ENCODE results near the gene SYNPO2. TPM values are rescaled to one million over a fixed set of nuclear protein-coding genes. Genes with fewer than 3 reads are reported as not detected.
A peak's percentile ranks its signal among the peaks of the same experiment; 100 is the strongest.

Gene SYNPO2, protein sequence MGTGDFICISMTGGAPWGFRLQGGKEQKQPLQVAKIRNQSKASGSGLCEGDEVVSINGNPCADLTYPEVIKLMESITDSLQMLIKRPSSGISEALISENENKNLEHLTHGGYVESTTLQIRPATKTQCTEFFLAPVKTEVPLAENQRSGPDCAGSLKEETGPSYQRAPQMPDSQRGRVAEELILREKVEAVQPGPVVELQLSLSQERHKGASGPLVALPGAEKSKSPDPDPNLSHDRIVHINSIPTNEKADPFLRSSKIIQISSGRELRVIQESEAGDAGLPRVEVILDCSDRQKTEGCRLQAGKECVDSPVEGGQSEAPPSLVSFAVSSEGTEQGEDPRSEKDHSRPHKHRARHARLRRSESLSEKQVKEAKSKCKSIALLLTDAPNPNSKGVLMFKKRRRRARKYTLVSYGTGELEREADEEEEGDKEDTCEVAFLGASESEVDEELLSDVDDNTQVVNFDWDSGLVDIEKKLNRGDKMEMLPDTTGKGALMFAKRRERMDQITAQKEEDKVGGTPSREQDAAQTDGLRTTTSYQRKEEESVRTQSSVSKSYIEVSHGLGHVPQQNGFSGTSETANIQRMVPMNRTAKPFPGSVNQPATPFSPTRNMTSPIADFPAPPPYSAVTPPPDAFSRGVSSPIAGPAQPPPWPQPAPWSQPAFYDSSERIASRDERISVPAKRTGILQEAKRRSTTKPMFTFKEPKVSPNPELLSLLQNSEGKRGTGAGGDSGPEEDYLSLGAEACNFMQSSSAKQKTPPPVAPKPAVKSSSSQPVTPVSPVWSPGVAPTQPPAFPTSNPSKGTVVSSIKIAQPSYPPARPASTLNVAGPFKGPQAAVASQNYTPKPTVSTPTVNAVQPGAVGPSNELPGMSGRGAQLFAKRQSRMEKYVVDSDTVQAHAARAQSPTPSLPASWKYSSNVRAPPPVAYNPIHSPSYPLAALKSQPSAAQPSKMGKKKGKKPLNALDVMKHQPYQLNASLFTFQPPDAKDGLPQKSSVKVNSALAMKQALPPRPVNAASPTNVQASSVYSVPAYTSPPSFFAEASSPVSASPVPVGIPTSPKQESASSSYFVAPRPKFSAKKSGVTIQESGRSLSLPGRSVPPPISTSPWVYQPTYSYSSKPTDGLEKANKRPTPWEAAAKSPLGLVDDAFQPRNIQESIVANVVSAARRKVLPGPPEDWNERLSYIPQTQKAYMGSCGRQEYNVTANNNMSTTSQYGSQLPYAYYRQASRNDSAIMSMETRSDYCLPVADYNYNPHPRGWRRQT
- under 1 TPM; 0.13 to 0.18 TPM for total RNA-seq

GRCh38 chr4:118888666-118889311 lies at the start of gene SYNPO2:
Gene SYNPO2, plus strand, starts transcription at chr4:118888854. Its CDS starts 183 bp downstream, at chr4:118889037.
- H3K27ac Mint-ChIP-seq: no peak within 1 kb of the TSS
- CTCF ChIA-PET: interaction anchor here (0.8 to 4.6 kb wide), 7 partner anchors 24 to 150 kb away, joined by 3 to 35 read pairs (median 3); no protein-coding TSS in a partner anchor
- TF ChIP-seq, protein P1, sequence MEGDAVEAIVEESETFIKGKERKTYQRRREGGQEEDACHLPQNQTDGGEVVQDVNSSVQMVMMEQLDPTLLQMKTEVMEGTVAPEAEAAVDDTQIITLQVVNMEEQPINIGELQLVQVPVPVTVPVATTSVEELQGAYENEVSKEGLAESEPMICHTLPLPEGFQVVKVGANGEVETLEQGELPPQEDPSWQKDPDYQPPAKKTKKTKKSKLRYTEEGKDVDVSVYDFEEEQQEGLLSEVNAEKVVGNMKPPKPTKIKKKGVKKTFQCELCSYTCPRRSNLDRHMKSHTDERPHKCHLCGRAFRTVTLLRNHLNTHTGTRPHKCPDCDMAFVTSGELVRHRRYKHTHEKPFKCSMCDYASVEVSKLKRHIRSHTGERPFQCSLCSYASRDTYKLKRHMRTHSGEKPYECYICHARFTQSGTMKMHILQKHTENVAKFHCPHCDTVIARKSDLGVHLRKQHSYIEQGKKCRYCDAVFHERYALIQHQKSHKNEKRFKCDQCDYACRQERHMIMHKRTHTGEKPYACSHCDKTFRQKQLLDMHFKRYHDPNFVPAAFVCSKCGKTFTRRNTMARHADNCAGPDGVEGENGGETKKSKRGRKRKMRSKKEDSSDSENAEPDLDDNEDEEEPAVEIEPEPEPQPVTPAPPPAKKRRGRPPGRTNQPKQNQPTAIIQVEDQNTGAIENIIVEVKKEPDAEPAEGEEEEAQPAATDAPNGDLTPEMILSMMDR (IDR thresholded peaks at IDR 0.05): no peak
- POLR2A ChIA-PET: interaction anchor here (0.7 kb wide), 1 partner anchor 52 kb away, joined by 3 read pairs; no protein-coding TSS in a partner anchor
- H3K27me3 Mint-ChIP-seq: peaks cover 30% of the 10 kb centered on the region
- no peaks in the 10 kb centered on the region for H3K9me3 Mint-ChIP-seq
- ATAC-seq (peak; percentile 93), DNase-seq (peak; percentile 59)
- H3K4me3 Mint-ChIP-seq: peak within 1 kb of the TSS; percentile 76
- intact Hi-C loops (cut with micrococcal nuclease): no loop called here
- no peaks in the 10 kb centered on the region for H3K36me3 Mint-ChIP-seq (ENCODE audit: low read depth)
- H3K4me1 Mint-ChIP-seq (ENCODE audit: low read depth): peaks cover 14% of the 10 kb centered on the region

DNA sequence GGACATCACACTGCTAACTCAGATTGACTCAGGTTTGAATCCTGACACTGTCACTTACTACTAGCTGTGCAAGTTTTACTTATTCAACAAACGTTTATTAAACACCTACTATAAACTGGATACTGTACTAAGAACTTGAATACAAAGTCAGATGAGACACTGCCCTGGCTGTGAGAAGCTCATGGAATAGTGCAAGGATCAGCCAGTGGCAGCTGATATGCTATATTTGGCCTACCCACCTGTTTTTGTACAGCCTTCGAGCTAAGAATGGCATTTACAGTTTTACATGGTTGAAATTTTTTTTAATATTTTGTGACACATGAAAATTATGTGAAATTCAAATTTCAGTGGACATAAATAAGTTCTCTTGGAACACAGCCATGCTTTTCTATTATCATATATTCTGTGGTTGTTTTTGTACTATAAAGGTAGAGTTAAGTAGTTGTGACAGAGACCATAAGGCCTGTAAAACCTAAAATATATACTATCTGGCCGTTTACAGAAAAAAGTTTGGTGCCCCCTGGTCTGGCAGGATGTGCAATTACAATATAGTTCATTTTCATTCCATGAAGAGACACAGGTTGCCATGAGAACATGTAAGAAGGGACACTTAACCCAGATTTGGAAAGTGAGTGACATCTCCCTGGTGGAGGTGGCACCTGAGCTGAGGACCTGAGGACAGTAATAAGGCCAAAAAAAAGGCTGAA lies 49.3 kb upstream of the SYNPO2 start:
- Mint-ChIP-seq H3K27me3 (no peaks in the 10 kb centered on the region), H3K4me3 (no peak overlapping the region), H3K4me1 (ENCODE audit: low read depth) (peaks cover 9% of the 10 kb centered on the region), H3K36me3 (ENCODE audit: low read depth) (peaks cover 4% of the 10 kb centered on the region), H3K9me3 (no peaks in the 10 kb centered on the region), H3K27ac (no peak overlapping the region)
- TF ChIP-seq, protein P1 (IDR thresholded peaks at IDR 0.05): peak; percentile 68
- ChIA-PET CTCF (interaction anchor here (0.7 to 4.4 kb wide), 21 partner anchors 8 to 153 kb away, joined by 3 to 30 read pairs (median 4); no protein-coding TSS in a partner anchor), POLR2A (no interaction called here)
- intact Hi-C loops (cut with micrococcal nuclease): loop anchor here (1.0 kb wide), 1 partner anchor 67 kb away; no protein-coding TSS in a partner anchor
- DNase-seq: peak; percentile 43
- ATAC-seq: no peak

DNA sequence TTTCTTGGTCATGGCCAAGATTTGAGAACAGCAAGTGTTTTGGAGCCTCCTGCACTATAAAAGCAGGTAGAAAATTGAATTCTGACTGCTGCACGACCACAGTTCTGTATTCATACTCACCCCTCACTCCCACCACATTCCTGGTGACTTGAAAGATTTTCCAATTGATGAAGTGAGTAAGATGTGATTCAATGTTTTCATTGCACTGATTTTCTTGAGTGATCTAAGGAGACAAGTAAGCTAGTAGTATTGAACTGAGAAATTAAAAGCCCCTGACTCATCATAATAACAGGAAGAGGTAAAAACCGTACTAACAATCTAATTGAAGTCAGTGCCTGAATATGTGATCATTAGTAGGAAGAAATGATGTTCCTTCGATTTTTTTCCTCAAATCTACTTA lies 46.6 kb upstream of the SYNPO2 start:
- ChIA-PET POLR2A (interaction anchor here (1.8 kb wide), 1 partner anchor 8 kb away, joined by 4 read pairs; no protein-coding TSS in a partner anchor), CTCF (no interaction called here)
- ATAC-seq (no peak), DNase-seq (no peak)
- TF ChIP-seq, protein P1 (IDR thresholded peaks at IDR 0.05): no peak
- no peak overlapping the region for H3K27ac Mint-ChIP-seq
- no peak overlapping the region for H3K4me3 Mint-ChIP-seq
- H3K27me3 Mint-ChIP-seq: peaks cover 2% of the 10 kb centered on the region
- H3K4me1 Mint-ChIP-seq (ENCODE audit: low read depth): no peaks in the 10 kb centered on the region
- no peaks in the 10 kb centered on the region for H3K36me3 Mint-ChIP-seq (ENCODE audit: low read depth)
- intact Hi-C loops (cut with micrococcal nuclease): no loop called here
- H3K9me3 Mint-ChIP-seq: no peaks in the 10 kb centered on the region

DNA sequence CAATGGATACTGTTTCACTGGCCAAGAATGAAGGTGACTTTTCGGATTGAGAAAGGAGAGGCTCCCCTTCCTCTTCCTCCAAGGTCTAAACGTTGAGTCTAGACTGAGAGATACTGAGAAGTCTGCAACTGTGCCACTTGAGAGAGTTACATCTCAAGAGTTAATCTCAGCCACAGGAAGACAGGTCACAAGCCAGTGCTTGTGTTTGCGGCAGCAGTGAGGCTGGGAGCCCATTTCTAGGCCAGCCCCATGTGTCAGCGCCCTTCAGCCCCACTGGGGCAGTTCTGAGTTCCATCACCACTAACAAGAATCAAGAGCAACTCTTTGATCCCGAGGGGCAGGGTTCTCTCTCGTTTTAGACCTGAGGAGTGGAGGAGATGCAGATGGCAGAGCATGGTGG lies 45.4 kb upstream of the SYNPO2 start:
- TF ChIP-seq, protein P1 (IDR thresholded peaks at IDR 0.05): no peak
- DNase-seq (no peak), ATAC-seq (no peak)
- intact Hi-C loops (cut with micrococcal nuclease): no loop called here
- Mint-ChIP-seq H3K9me3 (no peaks in the 10 kb centered on the region), H3K4me3 (no peak overlapping the region), H3K36me3 (ENCODE audit: low read depth) (no peaks in the 10 kb centered on the region), H3K27ac (no peak overlapping the region), H3K4me1 (ENCODE audit: low read depth) (no peaks in the 10 kb centered on the region), H3K27me3 (peaks cover 5% of the 10 kb centered on the region)
- CTCF ChIA-PET: no interaction called here
- POLR2A ChIA-PET: interaction anchor here (0.7 kb wide), 1 partner anchor 40 kb away, joined by 3 read pairs; no protein-coding TSS in a partner anchor
